GM13977 (cell line): Measurements from ENCODE around the gene HCFC1.

Experiments used
- DNase-seq: peaks from one replicate; pipeline ENCODE4 v3.0.0; 2012; ENCODE audit warnings: low spot score
- CTCF ChIP-seq: IDR thresholded peaks from 2 replicates; pipeline ENCODE4 v1.5.1; 2012; ENCODE audit warnings: mild to moderate bottlenecking, control low read depth; ENCODE audit not compliant: insufficient read depth; ENCODE audit errors: extremely low read depth, missing control alignments
- in situ Hi-C: fragments of 300-500 bp; cut with MboI; formaldehyde crosslinking; loops from one replicate; pipeline ENCODE4 v1.12.0; 2022; ENCODE audit warnings: low sequenced_read_pairs, low pct_unique_long_range_greater_than_20kb, mixed read lengths, inconsistent platforms; ENCODE audit not compliant: unreplicated experiment

Gene HCFC1

DNA sequence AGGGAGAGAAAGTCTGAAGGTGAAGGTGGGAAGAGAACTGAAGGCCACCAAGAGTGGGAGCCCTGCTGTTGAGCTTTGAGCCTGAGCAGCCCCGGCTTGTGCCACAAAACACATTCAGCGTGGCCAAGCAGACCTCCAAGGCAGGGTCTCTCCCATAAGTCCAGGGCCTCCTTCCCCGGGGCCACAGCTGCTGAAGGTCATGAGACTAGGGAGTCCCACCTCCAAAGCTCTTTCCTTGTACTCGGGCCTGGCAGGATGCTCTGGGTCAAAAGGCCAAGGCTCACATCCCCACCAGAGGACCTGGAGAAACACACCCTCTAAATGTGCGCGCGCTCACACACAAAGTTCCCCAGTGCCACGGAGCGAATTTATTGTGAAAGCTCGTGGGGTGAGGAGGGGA, 42.0 kb downstream of the HCFC1 start:
- TF ChIP-seq CTCF, result no peak
- no peak for DNase-seq
- in situ Hi-C loops, result loop anchor here (25.0 kb wide), 1 partner anchor 967 kb away; no protein-coding TSS in a partner anchor

DNA sequence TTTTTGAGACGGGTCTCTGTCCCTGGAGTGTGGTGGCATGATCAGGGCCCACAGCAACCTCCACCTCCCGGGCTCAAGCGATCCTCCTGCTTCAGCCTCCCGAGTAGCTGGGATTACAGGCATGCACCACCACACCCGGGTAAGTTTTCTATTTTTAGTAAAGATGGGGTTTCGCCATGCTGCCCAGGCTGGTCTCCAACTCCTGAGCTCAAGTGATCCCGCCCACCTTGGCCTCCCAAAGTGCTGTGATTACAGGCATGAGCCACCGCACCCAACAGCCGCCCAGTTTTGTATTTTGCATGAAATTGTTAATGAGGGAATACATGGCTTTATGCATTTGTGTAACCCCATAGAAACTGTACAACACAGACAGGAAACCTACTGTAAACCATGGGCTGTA, 42.8 kb downstream of the HCFC1 start:
- DNase-seq, result no peak
- in situ Hi-C loops, result loop anchor here (25.0 kb wide), 1 partner anchor 967 kb away; no protein-coding TSS in a partner anchor
- no peak for TF ChIP-seq CTCF

DNA sequence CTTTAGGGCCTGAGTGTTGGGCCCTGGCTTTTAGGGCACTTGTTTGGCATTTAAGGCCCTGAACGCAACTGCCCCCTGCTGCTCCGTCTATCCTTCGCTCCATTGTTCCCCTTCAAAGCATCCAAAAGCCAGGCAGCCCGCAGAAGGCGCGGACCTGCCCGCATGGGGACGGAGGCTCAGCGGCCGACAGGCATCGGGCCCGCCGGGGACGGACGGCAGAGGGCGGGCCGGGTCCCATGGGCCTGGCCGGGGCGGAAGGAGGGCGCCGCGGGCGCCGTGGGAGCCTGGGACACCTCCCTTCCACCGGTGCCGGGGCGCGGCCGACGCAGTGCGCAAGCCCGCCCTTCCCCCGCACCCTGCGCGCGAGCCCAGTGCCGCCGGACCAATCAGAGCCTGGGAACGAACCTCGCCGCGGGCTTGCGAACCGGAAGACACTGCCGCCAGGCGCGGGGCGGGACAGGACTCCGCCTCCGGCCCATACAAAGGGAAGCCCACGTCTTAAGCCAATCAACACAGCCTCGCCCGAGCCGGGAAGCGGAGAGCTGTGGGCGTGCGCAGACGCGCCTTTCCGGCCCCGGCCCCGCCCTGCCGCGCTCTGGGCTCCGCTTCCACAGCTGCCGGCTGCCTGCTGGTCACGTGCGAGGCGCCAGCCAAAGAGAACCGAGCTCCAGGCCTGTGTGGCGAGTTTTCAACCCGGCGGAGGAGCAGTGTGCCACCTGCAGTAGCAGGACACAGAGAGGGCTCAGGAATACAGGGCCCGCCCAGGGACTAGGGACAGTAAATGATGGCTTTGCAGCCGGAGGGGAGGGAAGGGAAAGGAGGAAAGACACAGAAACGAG, 43.5 kb downstream of the HCFC1 start:
- TF ChIP-seq CTCF, result peak; percentile 18
- in situ Hi-C loops, result loop anchor here (25.0 kb wide), 1 partner anchor 966 kb away; no protein-coding TSS in a partner anchor
- peak; percentile 96 for DNase-seq

DNA sequence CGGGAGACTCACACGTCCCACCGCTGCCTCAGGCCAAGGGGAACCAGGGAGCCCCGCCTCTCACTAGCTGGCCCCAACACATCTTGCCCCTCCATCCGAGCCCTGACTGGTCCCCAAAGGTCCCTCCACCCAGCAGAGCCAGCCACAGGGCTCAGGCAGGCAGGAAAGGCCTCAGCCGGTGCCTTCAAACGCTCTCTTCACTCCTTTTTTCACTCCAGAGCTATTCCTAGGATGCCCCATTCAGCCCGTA, 44.0 kb downstream of the HCFC1 start:
- DNase-seq, result no peak
- in situ Hi-C loops, result loop anchor here (25.0 kb wide), 1 partner anchor 965 kb away; no protein-coding TSS in a partner anchor
- no peak for TF ChIP-seq CTCF

DNA sequence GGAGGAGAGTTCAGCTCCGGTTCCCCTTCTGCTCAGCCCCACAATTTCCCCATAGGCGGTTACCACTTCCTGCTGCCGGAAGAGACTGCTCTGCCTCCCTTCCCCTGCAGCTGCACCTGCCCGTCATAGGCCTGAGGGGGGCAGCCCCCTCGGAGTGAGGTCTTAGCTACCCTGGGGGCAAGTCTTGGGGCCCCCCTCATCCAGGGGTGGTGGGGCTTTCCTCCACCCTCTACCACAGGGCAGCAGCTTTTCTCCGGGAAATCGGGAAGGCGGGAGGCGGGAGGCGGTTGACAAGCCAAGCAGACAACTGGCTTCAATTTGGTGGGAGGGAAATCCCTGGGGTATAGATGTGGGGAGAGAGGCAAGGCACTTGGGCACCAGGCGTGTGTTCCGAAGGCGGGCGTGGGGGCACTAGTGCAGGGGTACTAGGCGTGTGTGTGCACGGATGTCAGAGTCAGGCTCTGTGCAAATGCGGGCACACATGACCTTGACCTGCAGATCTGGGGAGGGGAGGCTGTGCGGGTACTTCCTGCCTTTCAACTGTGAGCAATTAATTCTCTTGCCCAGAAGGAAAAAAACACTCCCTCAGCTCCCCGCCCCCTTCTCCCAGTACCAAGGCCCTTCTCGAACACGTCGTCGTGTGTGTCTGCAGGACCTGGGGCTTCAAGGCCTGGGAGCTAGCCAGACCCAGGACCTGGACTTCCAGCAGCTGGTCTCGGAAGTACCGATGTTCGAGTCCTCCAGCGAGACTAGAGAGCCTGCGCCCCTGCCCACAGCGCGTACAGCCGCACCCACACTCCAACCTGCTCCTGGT, 44.6 kb downstream of the HCFC1 start:
- peak; percentile 92 for DNase-seq
- in situ Hi-C loops, result loop anchor here (25.0 kb wide), 1 partner anchor 965 kb away; no protein-coding TSS in a partner anchor
- no peak for TF ChIP-seq CTCF

DNA sequence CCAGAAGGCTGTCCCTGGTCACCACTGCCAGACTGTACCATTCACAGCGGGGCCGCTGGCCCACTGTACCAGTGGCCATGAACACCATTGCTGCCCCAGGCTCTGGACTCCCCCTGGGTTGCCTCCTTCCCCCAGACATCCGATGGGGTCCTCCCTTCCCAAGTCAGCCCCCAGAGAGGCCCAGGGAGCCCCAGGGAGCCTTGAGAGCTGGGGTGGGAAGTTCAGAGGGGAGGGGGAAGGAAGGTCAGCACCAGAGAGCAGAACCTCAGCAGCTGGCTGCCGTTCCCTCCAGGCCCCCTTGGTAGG, 45.1 kb downstream of the HCFC1 start:
- no peak for TF ChIP-seq CTCF
- in situ Hi-C loops, result loop anchor here (25.0 kb wide), 1 partner anchor 964 kb away; no protein-coding TSS in a partner anchor
- no peak for DNase-seq
